Skin of body (tissue), 2 donors: ENCODE measurements around the gene COL6A2. TPM values are rescaled to one million over a fixed set of nuclear protein-coding genes. Genes with fewer than 3 reads are reported as not detected.

Experiments used
- DNase-seq: peaks from one replicate; lab custom pipeline; 2025; lab: John Stamatoyannopoulos, UW
- total RNA-seq: library from RNA; depleted of rRNA; stranded (reverse); fragments of >200 nt; gene quantifications from one replicate; pipeline ENCODE4 v1.2.3, GENCODE V29; 2014

The COL6A2 gene
- total RNA-seq, 1 donor from 2014 or later: 871 TPM

- no peak for DNase-seq
Observed at GRCh38 chr21:46112725-46113215, 14.9 kb downstream of the COL6A2 start.

- no peak for DNase-seq
Observed at GRCh38 chr21:46113497-46114176, 15.7 kb downstream of the COL6A2 start.

DNA sequence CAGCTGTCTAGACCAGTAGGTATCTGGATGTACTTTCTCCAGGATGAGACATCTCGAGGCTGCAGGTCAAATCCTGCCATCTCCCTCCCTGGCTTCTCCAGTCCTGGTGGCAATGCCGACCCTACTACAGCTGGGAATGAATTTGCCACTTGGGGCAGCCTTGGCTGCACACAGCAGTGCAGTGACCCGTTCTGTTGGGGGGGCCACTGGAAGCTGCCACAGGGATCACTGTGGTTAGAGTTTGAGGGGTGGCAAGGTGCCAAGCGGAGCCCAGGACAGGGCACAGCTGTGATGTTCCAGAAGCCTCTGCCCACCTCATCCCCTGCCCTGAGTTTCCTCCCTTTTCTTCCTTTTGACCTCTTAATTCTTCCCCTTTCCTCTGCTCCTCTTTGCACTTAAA is 17.1 kb downstream of the COL6A2 start:
- no peak for DNase-seq

DNA sequence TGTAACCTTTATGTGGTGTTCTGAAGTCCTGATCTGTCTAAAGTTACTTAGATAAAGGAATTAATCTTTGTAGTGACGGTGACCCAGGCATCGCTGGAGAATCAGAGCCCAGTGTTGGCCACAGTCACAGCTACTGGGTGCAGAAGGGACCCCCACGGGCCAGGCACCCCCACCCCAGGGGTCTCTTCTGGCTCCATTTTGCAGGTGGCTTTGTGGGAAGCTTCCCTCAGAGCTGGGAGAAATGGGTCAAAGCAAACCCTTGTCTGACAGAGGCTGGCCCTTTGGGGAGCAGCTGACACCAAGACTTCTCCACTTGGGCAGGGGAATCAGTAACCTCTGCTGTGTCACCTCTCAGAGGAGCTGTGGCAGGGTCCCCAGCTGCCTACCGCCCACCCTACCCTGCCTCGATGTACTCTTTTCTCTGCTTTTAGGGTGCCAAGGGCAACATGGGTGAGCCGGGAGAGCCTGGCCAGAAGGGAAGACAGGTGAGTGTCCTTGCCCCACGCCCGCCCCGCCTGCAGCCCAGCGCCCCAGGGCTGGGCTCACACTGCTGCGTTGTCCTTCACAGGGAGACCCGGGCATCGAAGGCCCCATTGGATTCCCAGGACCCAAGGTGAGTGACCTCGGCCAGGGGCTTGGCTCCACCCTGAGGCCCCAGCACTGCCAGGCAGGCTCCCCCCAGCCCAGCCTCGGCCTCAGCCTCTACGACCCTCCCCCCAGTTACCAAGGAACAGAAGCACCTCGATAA is 17.7 kb downstream of the COL6A2 start:
- DNase-seq: no peak

DNA sequence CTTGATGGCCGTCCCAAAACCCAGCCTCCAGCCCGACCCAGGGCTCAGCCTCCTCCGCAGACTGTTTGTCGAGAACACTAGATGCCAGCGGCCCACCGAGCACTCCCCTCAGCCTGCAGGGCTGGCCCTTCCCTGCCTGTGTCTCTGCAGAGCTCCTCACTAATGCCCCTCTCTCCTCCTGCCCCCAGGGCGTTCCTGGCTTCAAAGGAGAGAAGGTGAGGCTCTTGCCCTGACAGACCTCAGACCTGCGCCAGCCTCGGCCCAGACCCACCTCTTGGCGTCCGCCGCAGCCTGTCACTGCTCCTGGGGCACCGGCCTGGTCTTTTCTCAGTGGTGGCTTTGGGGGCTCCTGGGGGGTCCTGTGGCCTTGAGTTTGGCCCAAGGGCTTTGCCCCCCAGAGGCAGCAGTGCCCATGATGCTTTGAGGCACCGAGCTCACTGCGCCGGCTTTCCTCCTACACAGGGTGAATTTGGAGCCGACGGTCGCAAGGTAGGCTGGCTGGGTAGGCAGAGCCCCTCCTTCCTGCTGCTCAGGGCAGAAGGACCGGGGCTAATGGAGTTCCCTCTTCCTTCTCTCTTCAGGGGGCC is 18.4 kb downstream of the COL6A2 start:
- no peak for DNase-seq

DNA sequence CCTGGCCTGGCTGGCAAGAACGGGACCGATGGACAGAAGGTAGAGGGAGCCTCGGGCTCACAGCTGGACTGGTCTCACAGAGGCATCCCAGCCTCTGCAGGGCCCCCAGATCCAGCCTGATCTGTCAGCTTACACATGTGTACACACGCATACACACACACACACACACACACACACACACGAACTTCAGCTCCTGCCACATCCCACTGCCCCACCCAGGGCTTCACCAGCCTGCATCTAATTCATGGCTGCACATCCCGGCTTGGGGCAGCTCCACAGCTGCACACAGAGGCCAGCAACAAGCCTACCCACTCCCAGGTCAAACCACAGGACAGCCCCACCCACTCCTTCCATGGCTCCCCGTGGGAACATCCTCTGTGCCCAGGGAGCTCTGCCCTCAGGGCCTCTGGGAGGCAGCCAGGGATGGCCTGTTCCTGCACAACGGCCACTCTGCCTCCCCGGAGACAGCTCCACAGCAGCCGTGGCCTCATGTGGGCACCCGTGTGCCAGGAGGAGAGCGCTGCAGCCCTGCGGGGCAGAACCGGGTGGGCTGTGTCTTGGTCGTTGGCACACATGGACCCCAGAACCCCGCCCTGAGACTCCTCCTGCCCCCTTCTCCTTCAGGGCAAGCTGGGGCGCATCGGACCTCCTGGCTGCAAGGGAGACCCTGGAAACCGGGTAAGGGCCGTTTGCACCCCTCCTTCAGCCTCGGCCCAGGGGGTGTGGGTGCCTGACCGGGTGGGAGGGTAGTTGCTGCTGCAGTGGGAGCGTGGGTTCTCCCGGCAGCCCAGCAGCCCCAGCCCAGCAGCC is 19.1 kb downstream of the COL6A2 start:
- no peak for DNase-seq

DNA sequence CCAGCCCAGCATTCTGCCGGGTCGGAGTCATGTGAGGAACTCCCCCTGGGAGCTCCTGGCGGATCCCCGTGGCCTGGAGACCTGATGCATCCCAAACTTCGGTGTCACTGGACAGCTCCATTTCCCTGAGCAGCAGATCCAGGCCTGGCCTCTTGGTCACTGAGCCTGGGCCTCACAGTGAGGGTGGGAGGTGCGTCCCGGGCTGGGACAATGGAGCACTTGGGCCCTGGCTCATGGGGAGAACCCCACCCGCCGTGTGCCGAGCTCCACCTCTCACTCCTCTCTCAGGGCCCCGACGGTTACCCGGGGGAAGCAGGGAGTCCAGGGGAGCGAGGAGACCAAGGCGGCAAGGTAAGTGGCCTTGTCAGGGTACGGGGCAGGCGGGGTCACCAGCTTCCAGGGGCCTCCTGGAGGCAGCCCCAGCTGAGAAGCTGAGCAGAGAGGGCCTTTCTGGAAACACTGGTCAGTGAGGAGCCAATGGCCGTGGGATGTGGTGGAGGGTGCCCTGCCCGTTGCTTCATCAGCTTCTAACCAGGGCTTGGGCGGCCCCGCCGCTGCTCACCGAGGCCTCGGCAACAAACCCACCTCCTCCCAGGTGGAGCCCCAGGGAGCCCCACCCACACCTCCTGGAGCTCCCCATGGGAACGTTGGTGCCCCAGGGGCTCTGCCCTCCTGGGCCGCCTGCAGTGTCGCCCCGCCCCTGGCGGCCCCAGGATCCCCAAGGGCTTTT is 19.8 kb downstream of the COL6A2 start:
- DNase-seq: no peak

- no peak for DNase-seq
Observed at GRCh38 chr21:46118316-46119143, 20.6 kb downstream of the COL6A2 start.

DNA sequence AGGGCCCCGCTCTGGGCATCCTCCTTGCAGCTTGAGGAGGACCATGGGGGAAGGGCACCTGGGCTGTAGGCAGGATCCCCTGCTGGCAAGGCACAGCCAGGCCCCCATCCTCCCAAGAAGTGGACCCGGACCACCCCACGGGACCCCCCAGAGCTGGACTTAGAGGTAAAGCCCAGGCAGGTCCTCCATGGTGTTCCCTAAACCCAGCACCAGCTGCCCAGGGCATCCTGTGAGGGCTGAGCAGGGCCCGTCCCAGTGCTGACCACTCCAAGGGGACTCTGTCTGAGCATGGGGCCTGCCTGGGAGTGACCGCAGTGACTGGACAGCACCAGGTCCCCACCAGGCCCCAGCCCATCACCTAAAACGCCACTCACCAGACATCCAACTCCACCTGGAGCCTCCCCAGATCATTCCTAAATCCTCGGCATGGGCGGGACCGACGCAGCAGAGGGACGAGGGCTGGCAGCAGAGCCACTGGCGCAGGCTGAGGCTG is 21.3 kb downstream of the COL6A2 start:
- DNase-seq: no peak

DNA sequence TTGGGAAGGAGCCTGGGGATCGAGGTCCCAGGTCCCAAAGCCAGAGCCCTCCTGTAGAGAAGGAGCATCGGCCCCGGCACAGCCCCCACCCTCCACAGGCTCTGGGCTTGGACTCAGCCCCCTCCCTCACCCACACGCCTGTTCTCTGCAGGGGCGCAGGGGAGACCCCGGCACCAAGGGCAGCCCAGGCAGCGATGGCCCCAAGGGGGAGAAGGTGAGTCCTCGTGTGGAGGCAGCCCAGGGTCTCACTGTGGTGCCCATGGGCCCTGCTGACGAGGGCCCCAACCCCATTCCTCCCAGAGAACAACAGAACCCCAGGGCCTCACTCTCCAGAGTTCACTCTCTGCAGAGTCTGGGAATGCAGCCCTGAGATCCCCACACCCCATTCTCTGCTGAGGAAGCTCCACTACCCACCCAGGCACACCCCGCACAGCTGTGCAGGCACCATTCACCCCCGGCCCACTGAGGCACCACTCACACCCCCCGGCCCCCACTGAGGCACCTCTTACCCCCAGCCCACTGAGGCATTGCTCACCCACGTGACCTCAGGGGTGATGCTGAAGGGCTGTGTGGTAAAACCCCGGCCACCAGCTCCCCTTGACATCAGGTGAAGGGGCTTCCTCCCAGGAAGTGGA is 21.8 kb downstream of the COL6A2 start:
- DNase-seq: no peak

- no peak for DNase-seq
Observed at GRCh38 chr21:46120301-46121285, 22.7 kb downstream of the COL6A2 start.

GRCh38 chr21:46121286-46122221 is 23.6 kb downstream of the COL6A2 start:
- DNase-seq: no peak

DNA sequence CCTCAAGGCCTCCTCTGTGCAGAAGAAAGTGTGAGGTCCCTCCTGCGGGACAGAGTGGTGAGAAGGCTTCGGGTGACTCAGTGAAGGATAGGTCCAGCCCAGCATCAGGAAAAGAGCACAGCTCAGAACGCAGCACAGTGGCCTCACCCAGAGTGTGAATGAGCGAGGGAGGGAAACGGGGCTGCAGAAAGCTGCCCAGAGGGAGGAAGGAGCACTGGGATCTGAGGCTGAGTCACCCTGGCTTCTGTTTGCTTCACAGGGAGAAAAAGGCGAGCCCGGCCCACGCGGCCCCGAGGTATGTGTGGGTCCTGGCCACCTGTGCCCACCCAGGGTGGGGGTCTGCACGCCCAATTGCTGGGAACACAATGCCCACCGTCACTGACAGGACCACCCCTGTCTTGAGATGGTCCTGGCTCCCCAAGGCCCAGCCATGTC is 24.3 kb downstream of the COL6A2 start:
- no peak for DNase-seq

GRCh38 chr21:46122758-46123683 is 25.1 kb downstream of the COL6A2 start:
- no peak for DNase-seq

- no peak for DNase-seq
Observed at GRCh38 chr21:46124083-46124925, 26.4 kb downstream of the COL6A2 start.
